Fibroblast of skin of right quadriceps (primary cell): ENCODE results near the gene MICU2.
"Not testable (repeated sequence)": the region's sequence is repeated elsewhere in the genome, so short reads cannot be mapped to it uniquely, and the experiment has no call there.

Experiments used
- DNase-seq: peaks from one replicate; pipeline ENCODE4 v3.0.0-alpha.2; 2013

Gene MICU2

DNA sequence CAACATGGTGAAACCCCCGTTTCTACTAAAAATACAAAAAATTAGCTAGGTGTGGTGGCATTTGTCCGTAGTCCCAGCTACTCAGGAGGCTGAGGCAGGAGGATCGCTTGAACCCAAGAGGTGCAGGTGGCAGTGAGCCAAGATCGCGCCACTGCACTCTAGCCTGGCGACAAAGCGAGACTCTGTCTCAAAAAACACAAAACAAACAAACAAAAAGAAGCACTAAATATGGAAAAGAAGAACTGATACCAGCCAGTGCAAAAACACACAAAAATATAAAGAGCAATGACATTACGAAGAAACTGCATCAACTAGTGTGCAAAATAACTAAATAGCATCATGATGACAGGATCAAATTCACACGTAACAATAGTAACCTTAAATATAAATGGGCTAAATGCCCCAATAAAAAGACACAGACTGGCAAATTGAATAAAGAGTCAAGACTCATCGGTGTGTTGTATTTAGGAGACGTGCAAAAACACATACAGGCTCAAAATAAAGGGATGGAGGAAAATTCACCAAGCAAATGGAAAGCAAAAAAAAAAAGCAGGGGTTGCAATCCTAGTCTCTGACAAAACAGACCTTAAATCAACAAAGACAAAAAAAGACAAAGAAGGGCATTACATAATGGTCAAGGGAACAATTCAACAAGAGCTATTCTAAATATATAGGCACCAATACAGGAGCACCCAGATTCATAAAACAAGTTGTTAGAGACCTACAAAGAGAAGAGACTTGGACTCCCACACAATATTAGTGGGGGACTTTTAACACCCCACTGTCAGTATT, 13.1 kb downstream of the MICU2 start:
- not testable (repeated sequence) for DNase-seq

- DNase-seq: no peak
Observed at GRCh38 chr13:21590231-21590630, 13.7 kb downstream of the MICU2 start.

DNA sequence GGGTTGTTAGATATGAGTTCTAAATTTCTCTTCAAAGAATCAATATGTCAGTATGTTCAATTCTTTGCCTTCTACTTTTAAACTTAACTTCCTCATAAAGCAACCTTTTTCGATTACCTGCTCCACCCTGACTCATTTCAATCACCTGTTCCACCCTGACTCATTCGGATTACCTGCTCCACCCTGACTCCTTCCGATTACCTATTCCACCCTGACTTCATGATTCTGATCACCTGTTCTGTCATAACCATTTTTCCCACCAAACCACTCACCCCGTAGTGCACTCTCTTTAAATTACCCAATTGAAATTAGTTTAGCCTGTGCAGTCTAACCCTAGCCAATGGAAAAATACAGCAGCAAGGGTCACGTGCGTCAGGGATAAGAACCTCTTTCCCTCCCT, 14.5 kb downstream of the MICU2 start:
- DNase-seq: not testable (repeated sequence)

DNA sequence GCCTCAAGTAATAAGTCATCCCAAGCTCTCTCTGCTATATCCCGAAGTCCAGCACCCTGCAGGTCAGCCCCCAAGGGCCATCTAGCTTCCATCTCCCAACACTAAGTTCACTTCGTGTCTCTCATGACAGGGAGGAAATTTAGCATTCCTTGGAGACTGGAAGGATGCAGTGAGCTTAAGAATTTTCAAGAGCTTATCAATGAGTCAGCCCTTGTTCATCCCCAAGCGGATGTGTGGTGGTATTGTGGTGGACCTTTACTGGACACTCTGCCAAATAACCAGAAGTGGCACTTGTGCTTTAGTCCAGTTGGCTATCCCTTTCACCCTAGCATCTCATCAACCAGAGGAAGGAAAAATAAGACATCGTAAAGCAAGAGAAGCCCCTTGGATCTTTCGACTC, 15.6 kb downstream of the MICU2 start:
- DNase-seq: peak; percentile 37

- no peak for DNase-seq
Observed at GRCh38 chr13:21584973-21585592, 18.9 kb downstream of the MICU2 start.

GRCh38 chr13:21583478-21583877, 20.5 kb downstream of the MICU2 start:
- DNase-seq: peak; percentile 55

- DNase-seq: no peak
Observed at GRCh38 chr13:21580736-21581135, 23.2 kb downstream of the MICU2 start.

DNA sequence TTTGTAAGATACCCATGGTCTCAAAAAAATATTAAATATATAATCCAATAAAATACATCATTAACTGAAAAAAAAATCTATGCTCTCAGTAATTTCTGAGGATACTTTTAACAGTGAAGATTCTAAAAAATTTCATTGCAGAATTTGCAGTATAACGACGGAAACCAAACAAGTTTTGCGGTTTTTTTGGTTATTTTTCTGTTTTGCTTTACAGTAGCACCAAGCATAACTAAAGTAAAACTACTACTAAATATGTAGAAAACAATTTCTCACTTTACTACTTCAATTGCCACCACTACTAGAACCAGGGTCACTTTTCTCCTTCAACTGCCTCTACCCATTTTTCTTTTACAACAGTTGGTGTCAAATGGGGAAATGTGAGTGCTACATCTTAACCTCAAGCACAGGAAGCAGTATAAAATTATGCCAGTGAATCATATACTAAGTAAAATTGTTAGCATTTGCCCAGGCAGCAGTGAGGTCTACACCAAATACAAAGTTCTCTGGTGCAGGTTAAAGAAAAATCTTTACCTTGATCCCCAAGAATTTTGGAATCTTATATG, 24.1 kb downstream of the MICU2 start:
- DNase-seq: no peak

DNA sequence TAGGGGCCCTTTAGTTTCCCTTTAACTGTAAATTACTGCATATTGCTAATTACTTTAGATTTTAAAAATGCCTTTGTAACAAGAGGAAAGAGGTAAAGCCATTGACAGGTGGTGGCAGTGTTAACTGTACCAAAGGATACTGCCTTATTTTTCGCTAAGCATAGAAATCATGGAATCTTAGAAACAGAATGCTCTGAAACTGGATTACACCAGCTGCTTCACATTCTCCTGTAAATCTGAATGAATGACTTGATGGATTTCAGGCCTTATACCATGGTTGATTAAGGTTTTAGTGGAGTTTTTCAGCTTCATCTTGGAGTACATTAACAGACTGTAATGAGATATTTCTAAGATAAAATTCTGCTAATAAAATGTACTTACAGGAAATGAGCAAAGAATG, 25.2 kb downstream of the MICU2 start:
- DNase-seq: no peak

DNA sequence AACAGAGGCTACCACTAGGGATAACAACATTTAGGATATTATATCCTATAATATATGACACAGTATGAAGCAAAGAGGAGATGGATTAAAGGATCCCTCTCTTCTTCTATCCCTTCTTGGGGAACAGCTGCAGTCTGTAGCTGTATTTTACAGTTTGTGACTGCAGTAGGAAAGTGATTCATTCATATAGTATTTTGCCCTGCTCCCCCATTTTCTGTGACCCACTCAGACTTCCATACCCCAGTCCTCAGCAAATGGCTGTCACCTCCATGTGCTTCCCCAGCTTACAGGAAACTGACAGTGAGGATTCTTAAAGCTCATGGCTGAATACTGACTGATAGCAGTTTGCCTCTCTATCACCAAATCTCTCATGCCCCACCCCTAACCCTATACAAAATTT, 27.5 kb downstream of the MICU2 start:
- peak; percentile 28 for DNase-seq

- no peak for DNase-seq
Observed at GRCh38 chr13:21573920-21574712, 29.9 kb downstream of the MICU2 start.

DNA sequence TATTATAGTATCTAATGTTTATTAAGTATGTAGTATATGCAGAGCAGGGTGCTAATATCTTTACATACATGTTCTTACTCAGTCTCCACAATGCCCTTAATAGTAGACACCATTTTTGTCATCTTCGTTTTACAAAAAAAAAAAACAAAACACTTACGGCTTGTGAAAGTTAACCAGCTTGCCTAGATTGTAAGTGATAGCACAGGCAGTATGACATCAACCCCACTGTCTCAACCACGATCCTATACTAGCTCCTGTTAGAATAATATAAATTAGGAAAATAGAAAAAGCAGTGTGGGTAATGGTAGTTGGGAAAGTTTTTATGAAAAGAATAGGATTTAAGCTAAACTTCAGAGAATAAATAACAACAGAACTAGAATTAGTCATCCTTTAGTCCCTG, 34.3 kb downstream of the MICU2 start:
- DNase-seq: no peak

DNA sequence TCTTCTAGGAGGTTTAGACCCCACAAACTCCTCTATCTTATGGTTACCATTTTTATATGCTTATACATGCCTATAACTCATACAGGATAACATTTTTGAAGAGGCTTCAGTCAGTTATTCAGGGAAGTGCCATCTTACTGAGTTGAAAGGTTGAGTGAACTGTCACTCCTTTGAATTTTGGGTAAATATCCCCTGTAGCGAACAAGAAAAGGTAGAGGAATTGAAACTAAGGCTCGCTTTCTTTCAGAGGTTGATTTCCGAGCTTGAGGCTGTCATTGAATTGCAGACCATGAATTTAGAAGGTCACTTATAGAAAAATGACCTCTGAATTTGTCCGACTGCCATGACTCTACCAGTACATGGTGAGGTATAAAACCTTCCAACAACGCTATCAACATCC, 35.1 kb downstream of the MICU2 start:
- no peak for DNase-seq

- no peak for DNase-seq
Observed at GRCh38 chr13:21567714-21568113, 36.3 kb downstream of the MICU2 start.

GRCh38 chr13:21557995-21558394, 46.0 kb downstream of the MICU2 start:
- DNase-seq: peak; percentile 13

DNA sequence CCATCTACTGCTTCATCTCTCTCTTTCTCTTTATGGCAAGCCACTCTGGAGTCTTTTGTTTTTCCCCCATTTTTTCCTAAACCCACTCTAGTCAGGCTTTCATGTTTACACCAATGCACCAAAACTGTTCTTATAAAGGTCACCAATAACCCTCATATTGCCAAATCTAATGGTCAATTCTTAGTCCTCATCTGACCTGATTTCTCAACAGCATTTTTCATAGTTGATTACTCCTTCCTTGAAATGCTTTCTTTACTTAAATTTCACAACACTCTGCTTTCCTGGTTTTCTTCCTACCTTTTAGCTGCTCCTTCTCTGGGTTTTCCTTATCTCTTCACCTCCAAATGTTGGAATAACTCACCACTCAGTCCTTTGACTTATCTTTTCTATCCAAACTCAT, 47.9 kb downstream of the MICU2 start:
- DNase-seq: no peak

DNA sequence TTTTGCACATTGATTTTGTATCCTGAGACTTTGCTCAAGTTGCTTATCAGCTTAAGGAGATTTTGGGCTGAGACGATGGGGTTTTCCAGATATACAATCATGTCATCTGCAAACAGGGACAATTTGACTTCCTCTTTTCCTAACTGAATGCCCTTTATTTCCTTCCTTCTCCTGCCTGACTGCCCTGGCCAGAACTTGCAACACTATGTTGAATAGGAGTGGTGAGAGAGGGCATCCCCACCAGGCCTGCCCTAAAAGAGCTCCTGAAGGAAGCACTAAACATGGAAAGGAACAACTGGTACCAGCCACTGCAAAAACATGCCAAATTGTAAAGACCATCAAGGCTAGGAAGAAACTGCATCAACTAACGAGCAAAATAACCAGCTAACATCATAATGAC, 50.7 kb downstream of the MICU2 start:
- not testable (repeated sequence) for DNase-seq

- DNase-seq: no peak
Observed at GRCh38 chr13:21550918-21551317, 53.1 kb downstream of the MICU2 start.

DNA sequence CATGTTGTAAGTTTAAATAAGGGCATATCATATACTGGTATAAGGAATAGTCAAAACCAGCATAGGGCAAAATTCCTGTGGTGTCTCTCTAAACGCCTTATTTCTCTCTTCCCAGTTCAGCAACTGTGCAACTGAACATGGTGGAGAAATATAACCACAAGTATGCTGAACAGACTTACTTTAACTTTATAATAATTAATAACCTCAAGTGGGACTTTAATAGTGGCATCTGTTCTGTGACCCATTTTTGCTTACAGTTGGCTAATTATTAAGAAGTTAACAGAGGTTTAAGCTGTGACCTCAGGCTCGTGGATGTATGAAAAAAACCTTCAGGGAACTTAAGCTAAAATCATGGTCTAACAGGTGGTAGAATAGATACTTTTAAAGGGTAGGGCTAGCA, 54.3 kb downstream of the MICU2 start:
- no peak for DNase-seq

- no peak for DNase-seq
Observed at GRCh38 chr13:21548577-21548976, 55.4 kb downstream of the MICU2 start.

DNA sequence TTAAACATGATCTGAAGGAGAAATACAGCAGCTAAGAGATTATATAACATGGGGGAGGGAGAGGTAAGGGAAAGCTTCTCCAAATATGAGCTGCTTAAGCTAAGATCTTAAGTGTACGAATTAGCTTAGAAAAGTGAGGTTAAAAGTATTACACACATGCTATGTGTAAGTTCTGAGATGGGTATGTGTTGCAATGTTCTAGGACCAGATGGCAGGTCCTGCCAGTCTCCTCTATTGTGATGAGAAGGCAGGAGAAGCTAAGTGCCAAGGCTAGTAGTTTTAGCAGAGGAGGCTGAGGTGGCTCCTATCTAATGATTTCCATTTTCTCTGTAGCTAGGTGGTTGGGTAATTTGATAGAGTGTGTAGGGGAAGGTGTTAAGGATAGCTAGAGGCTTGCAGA, 57.6 kb downstream of the MICU2 start:
- no peak for DNase-seq

- no peak for DNase-seq
Observed at GRCh38 chr13:21544515-21544914, 59.5 kb downstream of the MICU2 start.

DNA sequence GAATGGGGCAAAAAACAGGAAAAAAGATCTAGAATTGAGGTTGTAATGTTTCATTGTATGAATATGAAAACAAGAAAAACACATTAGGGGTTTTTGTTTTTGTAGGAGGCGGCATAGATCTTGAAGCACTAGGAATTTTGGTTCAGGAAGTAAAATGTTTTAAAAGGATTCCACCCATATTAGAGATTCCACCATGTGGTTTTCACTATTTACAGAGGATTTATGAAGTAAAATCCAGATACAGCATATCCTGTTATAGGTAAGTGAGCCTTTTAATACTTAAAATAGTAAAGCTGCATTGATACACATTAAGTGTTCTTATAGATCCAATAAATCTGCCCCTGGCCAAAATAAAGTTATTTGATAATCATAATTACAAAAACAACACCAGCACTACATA, 61.4 kb downstream of the MICU2 start:
- DNase-seq: no peak

DNA sequence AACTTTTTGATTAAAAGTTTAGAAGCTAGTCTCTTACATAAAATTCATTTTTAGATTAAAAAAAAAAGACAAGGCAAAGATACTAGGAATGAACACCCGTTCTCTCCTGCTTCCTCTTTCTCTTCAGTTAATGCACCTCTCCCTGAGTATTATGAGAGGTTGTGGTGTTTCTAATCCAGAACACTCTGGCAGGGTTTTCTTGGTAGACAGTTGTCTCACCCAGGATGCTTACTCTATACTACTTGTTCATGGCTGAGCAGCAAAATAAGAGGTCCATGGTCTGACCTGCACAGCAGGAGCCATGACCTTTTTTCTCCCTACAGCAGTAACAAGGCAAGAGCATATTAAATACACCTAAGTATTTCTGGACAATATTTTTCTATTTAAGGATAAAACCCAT, 62.0 kb downstream of the MICU2 start:
- no peak for DNase-seq
